DLD1 (cell line): Measurements from ENCODE around the gene C5orf15.
"Not testable (repeated sequence)": the region's sequence is repeated elsewhere in the genome, so short reads cannot be mapped to it uniquely, and the experiment has no call there.

Experiments used
- in situ Hi-C: cut with HindIII; loops from 2 replicates; pipeline ENCODE4 v1.10.0; 2017; ENCODE audit warnings: low sequenced_read_pairs

Gene C5orf15

DNA sequence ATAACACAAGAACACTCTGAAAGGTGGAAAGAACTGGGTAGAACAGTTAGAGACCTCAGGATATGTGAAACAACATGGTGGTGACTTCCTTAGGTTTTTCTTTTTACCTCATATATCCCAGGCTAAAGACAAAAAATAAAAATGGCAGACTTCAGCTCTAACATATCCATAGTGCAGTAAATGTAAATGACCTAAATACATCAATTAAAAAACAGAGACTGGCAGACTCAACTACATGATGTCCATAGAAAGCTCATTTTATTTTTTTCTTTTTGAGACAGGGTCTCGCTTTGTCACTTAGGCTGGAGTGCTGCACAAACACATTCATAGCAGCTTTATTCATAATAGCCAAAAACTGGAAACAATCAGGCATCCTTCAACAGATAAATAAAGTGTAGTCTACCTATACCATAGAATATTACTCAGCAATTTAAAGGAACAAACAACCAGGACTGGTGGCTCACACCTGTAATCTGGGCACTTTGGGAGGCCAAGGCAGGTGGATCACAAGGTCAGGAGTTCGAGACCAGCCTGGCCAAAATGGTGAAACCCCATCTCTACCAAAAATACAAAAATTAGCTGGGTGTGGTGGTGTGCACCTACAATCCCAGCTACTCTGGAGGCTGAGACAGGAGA lies 4.8 kb downstream of the C5orf15 start:
- in situ Hi-C loops = no loop called here

DNA sequence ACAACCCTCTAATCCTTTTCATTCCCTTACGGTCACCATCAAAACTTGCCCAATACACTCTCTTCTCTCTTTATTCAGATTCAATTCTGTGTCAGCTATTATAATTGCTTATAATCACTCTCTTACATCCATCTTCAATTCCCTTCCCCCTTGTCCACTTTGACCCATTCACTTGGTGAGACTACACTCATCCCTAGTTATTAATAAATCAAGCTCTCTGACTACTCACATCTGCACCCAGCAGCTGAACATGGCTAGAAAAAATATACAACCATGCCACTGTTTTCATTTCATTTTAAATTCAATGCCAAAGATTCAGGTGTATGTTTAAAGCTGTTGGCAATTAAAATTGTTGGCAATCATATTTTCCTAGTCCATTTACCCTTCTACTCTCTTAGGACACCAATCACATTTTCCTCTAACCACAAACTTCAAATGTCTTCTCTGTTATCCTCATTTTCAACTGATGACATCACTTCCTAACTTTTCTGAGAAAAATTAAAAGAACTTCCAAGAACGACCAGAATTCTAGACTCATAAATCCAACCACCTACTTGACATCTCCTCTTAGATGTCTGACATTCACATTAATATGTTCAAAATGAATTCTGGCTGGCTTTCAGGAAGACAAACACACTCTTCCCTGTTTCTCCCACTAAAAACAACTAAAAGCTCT lies 5.5 kb downstream of the C5orf15 start:
- in situ Hi-C loops = no loop called here

- in situ Hi-C loops = no loop called here
These were observed 6.3 kb downstream of the C5orf15 start for GRCh38 chr5:133962131-133962530.

DNA sequence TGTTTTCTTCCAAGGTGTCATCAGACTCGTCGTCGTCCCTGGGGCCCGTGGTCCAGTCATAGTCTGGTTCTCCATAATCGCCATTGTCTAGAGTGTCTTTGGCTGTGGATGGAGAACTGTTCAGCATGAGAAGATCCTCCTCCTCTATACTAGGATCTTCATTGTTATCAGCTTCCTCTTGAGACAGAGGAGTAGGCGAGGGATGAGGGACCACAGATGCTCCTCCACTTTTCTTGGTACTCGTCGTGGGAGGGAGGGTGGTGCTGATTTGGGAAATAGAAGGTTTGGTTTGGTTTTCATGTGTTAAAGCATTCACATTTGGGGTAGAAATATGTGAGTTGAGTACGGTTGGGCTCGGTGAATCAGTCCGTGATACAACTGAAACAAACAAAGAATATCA lies 8.8 kb downstream of the C5orf15 start:
- in situ Hi-C loops = no loop called here

GRCh38 chr5:133957591-133957990 lies 10.8 kb downstream of the C5orf15 start:
- in situ Hi-C loops = no loop called here

DNA sequence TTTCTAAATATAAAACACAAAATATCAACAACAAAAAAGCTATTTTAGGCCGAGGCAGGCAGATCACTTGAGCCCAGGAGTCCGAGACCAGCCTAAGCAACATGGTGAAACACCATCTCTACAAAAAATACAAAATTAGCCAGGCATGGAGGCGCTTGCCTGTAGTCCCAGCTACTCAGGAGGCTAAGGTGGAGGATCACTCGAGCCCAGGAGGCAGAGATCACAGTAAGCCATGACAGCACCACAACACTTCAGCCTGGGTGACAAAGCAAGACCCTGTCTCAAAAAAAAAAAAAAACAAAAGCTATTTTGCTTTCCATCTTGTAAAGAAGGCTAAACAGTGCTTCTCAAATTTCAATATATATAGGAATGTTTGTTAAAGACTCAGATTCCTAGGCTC lies 11.3 kb downstream of the C5orf15 start:
- in situ Hi-C loops = no loop called here

GRCh38 chr5:133956196-133956595 lies 12.2 kb downstream of the C5orf15 start:
- in situ Hi-C loops = not testable (repeated sequence)

DNA sequence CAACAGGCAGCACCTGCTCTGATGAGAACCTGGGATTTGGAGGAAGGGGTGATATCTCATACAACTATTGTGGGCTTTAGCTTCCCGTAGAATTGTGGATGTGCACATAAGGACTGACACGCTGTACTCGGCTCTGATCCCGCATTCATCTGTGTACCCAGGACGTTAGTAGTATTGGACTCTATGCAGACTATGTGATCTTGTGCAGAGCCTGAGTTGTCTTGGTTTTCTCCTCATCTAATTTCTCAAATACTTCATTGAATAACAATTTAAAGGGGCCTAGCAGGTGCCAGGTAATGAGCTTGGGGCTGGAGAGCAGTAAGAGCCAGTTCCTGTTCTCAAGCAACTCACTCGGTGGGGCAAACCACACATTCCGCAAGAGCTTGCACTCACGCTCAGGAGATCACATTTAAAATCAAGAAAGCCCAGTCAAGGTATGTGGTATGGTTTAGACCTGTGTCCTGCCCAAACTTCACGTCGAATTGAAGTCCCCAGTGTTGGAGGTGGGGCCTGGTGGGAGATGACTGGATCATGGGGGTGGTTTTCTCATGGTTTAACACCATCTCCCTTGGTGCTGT lies 14.8 kb downstream of the C5orf15 start:
- in situ Hi-C loops = no loop called here

GRCh38 chr5:133952729-133953567 lies 15.5 kb downstream of the C5orf15 start:
- in situ Hi-C loops = no loop called here

DNA sequence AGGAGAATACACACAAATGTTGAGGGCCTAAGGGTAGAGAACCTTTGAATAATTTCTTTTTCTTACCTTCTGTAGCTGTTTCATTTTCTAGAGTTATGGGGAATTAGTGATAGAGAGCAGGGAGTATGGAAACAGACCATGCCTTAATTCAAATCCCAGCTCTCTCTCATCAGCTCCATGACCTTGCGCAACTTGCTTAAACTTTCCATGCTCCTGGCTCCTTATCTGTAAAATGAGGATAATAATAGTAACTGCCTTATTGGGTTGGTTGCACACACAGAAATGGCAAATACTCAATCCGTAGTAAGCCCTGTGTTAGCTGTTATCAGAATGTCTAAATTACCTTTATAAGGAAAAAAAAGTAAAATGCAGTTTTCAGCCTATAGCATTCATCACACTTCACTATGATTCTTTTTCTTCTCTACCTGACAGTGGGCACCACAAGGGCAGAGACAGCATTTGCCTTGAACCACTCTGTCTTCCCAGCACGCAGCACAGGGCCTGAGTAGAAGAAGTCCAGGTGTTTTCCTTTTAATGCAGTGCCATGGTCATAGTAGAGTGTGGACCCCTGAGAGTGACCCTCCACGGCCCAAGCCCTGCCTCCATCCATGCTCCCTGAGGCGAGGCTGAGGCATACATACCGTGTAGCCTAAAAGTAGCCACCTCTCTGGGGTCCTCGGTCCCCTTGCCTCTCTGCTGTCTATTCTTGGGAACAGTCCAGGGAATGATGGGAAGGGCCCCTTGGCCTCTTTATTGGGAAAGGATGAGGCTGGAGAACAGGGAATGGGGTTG lies 17.4 kb downstream of the C5orf15 start:
- in situ Hi-C loops = no loop called here

DNA sequence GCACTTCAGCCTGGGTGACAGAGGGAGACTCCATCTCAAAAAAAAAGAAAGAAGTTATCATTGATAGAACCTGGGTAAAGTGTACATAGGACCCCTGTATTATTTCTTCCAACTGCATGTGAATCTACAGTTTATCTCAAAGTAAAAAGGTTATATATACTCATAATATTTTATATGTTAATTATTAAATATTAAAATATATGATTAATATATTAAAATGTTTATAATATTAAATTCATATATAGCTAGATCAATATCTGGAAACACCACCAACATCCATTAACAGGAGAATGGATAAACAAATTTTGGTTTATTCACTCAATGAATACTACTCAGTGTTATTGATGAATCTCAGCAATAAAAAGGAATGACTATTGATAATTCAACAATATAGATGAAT lies 19.7 kb downstream of the C5orf15 start:
- in situ Hi-C loops = loop anchor here (5.0 to 10.0 kb wide), 2 partner anchors 81 to 414 kb away; no protein-coding TSS in a partner anchor

- in situ Hi-C loops = loop anchor here (5.0 to 10.0 kb wide), 2 partner anchors 80 to 413 kb away; no protein-coding TSS in a partner anchor
These were observed 21.0 kb downstream of the C5orf15 start for GRCh38 chr5:133947431-133947841.

DNA sequence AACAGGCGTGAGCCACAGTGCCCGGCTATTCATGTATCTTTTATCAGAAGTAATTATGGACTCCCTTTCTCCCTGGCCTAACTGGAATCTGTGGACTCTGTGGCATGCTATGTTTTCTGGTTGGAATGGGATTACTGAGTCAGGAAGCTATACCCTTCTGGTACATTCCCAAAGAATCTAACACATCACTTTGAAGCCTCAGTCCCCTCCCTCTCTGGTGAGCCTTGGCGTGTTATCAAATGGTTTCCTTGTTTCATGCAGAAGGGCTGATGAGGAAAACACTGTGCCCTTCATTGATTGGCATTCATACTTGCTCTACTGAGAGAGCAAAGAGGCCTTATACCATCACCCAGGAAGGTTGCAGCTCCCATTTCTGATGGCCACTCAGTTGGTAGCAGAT lies 22.9 kb downstream of the C5orf15 start:
- in situ Hi-C loops = loop anchor here (5.0 to 10.0 kb wide), 2 partner anchors 78 to 411 kb away; no protein-coding TSS in a partner anchor

DNA sequence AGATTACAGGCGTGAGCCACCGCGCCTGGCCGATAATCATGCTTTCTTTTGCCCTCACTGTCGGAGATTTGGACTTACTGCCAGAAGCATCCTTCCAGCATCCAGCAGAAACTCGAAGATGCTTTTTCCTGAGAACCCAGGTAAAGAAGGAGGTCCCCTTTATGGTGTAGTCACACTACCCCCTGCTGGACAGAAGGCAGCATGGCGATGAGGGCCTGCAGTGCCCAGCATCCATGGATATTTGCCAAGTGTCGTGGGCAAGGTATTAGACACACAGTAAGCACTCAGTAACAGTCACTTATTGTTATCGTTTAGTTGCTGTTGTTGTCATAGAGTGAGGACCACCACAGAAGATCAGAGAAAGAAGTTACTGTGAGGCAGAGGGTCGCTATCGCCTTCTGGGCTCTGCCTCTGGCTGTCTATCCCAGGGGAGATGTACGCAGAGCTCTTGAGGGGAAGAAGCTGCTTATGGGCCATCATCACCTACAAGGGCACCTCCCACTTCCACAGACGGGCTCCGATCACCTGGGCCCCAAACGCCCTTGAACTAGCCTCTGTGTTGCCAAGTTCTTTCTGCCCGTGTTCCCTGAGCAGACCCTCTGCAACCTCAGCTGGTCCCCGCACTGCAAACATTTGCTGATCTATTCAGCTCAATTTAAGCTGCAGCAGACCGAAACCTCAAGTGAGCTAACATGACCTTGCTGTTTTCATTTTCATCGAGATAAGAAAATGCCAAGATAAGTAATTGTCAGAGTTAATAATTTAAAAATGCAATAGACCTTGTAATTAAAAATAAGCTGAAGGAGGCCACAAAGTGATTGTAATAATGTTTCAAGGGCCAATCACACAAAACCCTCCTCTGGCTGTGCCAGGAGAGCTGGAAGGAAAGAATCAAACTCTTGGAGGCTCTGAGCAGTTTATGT lies 23.9 kb downstream of the C5orf15 start:
- in situ Hi-C loops = loop anchor here (5.0 to 10.0 kb wide), 2 partner anchors 77 to 410 kb away; no protein-coding TSS in a partner anchor

- in situ Hi-C loops = loop anchor here (10.0 kb wide), 1 partner anchor 409 kb away; no protein-coding TSS in a partner anchor
These were observed 25.0 kb downstream of the C5orf15 start for GRCh38 chr5:133943475-133943817.

DNA sequence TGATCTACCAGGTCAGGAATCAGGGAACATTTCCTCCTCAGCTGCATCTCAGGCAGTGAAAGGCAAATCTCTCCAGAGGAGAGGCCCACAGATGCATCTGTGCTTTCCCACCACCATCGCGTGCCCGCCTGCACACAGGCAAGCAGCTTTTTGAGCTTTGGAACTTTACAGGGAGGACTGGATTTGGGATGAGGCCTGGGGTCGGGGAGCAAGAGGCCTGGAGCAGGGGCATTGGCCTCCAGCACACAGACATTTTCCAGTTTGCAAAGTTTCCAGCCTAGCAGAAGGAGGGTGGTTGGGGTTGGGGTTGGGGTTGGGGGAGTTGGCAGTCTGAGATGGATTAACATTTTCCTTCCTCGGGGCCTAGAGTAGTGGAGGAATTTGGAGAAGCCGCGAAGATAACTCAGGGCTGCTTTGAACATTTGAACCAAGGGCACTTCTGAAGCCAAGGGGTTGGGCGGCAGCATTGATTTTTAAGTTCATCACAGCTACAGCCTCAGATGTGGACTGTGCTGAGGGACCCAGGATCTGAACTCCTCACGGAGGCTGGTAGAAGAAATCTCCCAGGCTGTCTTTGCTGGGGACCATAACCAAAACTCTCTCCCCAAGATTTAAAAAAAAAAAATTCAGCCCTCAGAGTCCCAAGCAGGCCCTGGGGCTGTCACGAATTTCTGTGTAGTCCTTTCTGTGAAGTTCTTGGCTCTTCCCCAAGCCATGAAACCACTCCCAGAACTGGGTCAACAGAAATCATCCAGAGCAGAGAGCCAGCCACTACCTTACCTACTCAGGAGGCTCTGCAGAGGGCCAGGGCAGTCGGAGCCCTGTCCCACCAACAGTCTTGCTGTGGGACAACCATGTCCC lies 25.6 kb downstream of the C5orf15 start:
- in situ Hi-C loops = loop anchor here (10.0 kb wide), 1 partner anchor 408 kb away; no protein-coding TSS in a partner anchor

DNA sequence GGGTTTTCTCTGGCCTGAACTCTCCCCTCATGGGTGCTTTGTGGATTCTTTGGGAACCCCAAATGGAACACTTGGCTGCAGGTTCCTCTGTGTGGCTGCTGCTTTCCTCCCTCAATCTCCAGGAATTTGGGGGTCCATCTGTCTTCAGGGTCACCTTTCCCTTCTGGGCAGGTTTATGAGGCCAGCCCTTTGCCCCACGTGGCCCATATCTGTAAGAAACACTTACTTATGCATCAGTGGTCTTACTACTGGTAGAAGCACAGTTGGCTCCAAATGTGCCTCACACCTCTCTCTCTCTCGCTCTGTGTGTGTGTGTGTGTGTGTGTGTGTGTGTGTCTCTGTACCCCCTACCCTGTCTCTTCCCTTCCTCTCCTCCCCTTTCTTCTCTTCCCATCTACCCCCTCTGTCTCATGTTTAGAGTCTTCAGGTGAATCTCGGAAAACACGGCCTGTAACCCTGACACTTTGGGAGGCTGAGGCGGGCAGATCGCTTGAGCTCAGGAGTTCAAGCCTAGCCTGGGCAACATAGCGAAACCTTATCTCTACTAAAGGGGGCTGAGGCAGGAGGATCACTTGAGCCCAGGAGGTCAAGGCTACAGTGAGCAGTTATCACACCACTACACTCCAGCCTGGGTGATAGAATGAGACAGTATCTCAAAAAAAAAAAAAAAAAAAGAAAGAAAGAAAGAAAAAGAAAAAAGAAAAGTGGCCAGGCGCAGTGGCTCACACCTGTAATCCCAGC lies 26.8 kb downstream of the C5orf15 start:
- in situ Hi-C loops = loop anchor here (10.0 kb wide), 1 partner anchor 407 kb away; no protein-coding TSS in a partner anchor
